HG03095 (cell line): ENCODE measurements around the gene MEGF6.
"Not testable (repeated sequence)": the region's sequence is repeated elsewhere in the genome, so short reads cannot be mapped to it uniquely, and the experiment has no call there.

Source experiments
- ATAC-seq: cut with Tn5 transposase; IDR thresholded peaks from one replicate; pipeline ENCODE4 v1.9.1; 2021; ENCODE audit warnings: moderate library complexity; ENCODE audit not compliant: unreplicated experiment

MEGF6 gene

DNA sequence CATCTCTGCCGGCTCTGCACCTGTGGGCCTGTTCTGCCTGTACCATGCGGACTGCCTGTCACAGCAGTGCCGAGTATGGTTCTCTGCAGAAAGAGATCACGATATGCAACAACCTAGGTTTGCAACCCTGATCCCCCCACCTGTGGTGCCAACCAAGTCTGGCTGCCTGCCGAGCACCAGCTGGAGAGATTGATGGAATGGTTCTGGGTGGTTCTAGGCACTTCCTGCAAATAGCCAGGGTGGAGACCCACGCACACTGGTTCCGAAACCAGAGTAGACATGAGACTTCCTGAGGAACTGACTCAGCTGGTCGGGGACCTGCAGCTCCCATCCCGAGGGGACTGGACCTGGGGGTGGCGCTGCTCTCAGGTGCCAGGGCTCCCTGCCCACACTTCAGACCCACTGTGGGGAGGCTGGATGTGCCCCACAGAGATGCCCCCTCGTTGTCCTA lies 18.9 kb upstream of the MEGF6 start:
- ATAC-seq, result no peak

DNA sequence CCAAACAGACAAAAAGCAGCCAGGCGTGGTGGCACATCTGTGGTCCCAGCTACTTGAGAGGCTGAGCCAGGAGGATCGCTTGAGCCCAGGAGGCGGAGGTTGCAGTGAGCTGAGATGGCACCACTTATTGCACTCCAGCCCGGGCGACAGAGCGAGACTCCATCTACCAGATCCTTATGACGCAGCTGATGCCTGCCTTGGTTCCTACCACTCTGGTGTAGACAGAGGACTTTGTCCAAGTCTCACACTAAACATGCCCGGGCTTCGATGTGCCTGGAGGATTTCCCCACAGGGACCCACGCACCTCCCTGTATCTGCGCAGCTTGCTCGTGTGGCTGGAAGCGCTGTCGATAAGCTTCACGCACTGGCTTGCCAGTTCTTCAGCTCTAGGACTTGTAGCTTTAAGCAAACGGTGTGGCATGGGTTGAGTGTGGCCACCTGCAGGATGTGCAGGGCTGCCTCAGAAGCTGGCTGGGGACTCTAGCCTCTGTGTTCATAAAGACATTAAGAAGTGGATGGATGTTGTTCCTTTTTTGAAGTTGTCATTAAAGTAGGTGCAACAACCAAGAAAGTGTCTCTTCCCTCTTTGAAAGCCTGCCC lies 18.4 kb upstream of the MEGF6 start:
- no peak for ATAC-seq

DNA sequence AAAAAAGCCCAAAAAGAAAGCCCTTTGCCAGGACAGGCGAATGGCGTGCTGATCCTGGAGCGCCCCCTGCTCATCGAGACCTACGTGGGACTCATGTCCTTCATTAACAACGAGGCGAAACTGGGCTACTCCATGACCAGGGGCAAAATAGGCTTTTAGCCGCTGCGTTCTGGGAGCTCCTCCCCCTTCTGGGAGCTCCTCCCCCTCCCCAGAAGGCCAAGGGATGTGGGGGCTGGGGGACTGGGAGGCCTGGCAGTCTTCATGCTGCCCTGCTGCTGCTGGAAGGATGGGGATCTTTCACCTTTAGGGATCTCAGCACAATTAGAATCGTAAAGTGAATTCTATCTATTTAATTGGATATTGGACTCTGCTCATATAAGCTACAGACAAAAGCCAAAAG lies 17.1 kb upstream of the MEGF6 start:
- ATAC-seq, result no peak

DNA sequence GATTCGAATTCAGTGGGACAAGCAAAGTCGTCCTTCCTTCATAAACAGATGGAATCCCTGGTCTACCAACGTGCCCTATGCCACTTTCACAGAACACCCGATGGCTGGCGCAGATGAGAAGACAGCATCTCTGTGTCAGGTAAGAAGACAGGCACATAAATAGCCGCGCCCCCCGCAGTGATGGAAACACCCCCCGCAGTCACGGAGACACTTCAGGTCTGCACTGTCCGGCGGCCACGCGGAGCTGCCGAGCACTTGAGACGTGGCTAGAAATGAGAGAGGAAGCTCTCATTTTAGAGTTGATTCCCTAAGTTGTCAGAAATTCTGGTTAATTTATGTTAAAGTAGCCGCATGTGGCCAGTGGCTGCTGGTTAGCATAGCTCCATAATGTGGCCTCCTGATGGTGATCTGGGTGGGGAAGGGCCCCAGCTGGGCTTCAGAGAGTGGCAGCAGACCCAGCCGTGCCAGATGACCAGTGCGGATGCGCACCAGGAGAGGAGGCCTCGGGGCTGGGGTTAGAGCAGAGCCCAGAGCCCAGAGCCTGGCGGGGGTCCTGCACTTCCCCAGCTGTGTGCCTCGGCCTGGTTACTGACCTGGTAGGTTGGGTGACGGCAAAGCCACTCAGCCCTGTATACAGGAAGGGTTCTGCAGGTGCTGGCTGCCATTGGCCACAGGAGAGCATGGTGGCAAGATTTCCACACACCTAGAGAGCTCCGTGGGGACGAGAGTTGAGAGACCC lies 16.4 kb upstream of the MEGF6 start:
- no peak for ATAC-seq

DNA sequence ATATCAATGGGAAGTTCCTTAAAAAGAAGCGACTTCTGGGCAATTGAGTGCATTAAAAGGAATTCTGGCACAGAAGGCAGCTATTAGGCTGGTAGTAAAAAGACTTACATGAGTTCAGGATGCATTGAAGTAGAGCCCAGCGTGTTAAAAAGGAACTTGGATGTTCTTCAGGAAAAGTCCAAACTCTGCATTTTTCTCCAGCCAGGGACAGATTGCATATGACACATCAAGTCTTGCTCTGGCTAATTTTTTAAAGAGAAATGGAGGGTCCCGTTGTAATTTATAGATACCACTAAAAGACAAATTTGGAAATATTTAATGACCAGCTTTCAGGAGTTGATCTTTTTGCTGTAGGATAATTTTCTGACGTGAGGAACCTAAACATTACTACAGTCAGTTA lies 14.7 kb upstream of the MEGF6 start:
- no peak for ATAC-seq

DNA sequence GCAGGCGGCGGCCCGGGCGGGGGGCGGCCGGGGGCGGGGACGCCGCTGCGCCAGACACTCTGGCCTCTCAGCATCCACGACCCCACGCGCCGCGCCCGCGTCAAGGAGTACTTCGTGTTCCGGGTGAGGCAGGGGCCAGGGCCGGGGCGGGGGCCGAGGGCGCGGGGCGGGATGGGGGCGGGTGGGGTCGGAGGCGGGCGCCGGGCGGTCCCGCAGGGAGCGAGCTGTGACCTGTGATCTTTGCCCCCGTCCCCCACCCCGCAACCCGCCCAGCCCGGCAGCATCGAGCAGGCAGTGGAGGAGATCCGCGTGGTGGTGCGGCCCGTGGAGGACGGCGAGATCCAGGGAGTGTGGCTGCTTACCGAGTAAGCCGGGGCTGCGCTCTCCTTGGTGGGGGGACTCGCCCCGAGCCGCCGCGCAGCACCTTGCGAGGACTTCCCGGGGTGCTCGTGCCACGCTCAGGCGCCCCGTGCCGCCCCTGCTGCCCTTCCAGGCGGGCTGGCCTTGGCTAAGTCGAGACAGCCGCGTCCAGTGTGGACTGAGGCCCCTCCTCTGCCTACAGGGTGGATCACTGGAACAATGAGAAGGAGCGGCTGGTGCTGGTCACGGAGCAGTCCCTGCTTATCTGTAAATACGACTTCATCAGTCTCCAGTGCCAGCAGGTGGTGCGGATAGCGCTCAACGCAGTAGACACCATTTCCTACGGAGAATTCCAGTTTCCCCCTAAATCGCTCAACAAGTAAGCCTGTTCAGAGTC lies 14.0 kb upstream of the MEGF6 start:
- ATAC-seq, result no peak

DNA sequence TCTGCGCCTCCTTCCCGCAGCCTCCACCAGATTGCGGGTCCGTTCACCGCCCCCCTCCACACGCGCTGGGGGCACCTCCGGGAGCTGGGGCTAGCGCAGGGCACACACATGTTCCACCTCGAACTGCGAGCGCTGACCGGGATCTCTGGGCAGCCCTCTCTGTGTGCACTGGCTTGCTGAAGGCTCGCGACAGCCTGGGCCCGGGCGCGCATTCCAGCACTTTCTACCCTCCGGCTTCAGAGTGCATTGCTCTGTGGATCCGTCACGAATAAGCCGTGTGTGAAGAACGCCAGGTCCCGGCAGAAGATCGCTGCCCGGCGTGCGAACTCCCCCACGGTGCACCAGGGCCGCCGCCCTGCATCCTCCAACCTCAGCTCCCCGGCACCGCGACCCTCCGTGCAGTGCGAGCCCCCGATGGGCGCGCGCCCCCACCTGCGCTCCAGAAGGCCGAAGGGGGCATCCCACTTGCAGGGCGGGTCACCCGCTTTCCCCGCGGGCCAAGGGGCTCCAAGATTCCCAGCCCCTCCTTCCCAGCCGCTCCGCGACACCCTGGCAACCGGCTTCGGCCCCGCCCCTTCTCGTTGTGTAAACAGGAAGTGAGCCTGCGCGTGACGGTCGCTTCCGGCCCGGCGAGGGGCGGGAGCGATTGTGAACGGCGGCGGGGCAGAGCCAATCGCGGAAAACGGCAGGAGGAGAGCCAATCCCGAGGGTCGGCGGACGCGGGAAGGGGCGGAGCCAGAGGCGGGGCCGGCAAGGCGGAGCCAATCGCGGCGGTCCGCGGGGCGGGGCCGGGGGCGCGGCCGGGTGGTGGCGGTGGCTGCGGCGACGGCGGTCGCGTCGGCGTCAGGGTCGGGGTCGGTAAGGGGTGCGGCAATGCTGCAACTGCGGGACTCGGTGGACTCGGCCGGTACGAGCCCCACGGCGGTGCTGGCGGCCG lies 13.2 kb upstream of the MEGF6 start, which contains the start of gene TPRG1L:
Gene TPRG1L, plus strand, starts transcription at position 816 of the 937 bp plus-strand sequence. Its CDS starts 58 bp downstream, at position 874.
- peak; percentile 91 for ATAC-seq

DNA sequence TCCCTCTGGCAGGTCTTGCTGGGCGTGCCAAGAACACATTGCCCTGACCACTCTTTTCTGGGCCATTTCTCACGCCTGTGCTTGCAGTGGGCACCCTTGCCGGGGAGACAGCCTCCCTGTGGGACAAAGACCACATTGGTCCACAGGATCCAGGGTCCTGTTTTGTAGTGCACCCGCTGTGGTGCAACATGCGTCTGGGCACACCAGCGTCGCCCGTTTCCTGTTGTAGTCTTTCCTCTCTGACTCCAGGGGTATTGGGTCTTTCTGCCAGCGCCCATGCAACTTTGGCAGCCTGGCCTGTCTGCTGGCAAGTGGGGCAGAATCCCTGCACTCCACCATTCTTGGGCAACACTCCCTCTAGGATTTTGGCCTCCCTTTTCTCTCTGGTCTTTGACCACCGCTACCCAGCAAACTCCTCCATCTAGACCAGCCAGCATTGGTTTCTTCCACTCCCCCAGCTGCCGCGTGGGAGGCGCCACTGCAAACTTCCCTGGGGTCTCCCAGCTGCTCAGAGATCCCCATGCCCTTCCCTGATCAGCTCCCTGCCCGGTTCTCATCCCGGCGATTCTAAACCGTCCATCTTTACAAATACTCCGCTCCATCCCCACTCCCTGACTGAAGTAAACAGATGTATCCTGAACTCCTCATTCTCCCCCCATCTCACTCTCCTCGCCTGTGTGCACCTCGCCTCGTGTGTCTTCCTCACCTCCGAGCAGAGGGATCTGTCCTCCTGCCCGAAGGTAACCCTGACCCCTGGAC lies 12.3 kb upstream of the MEGF6 start:
- ATAC-seq, result no peak

DNA sequence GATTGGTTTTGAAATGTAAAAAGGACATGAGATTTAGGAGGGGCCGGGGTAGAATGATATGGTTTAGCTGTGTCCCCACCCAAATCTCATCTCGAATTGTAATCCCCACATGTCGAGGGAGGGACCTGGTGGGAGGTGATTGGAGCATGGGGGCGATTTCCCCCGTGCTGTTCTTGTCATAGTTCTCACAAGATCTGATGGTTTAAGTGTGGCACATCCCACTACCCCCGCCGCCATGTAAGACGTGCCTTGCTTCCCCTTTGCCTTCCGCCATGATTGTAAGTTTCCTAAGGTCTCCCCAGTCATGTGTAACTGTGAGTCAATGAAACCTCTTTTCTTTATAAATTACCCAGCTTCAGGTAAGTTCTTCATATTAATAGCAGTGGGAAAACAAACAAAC lies 10.8 kb upstream of the MEGF6 start:
- not testable (repeated sequence) for ATAC-seq

DNA sequence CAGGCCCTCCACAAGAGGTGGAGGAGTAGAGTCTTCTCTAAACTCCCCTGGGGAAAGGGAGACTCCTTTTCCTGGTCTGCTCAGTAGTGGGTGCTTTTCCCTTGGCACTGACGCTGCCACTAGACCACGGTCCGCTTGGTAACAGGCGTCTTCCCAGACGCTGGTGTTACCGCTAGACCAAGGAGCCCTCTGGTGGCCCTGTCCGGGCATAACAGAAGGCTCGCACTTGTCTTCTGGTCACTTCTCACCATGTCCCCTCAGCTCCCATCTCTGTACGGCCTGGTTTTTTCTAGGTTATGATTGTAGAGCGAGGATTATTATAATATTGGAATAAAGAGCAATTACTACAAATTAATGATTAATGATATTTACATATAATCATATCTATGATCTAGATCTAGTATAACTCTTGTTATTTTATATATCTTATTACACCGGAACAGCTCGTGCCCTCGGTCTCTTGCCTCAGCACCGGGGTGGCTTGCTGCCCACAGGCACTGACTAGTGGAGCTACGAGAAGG lies 9.9 kb upstream of the MEGF6 start:
- not testable (repeated sequence) for ATAC-seq

DNA sequence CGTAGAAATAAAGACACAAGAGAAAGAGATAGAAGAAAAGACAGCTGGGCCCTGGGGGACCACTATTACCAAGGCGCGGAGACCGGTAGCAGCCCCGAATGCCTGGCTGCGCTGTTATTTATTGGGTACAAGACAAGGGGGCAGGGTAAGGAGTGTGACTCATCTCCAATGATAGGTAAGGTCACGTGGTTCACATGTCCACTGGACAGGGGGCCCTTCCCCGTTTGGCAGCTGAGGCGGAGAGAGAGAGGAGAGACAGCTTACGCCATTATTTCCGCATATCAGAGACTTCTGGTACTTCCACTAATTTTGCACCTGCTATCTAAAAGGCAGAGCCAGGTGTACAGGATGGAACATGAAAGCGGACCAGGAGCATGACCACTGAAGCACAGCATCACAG lies 9.4 kb upstream of the MEGF6 start:
- ATAC-seq, result no peak

DNA sequence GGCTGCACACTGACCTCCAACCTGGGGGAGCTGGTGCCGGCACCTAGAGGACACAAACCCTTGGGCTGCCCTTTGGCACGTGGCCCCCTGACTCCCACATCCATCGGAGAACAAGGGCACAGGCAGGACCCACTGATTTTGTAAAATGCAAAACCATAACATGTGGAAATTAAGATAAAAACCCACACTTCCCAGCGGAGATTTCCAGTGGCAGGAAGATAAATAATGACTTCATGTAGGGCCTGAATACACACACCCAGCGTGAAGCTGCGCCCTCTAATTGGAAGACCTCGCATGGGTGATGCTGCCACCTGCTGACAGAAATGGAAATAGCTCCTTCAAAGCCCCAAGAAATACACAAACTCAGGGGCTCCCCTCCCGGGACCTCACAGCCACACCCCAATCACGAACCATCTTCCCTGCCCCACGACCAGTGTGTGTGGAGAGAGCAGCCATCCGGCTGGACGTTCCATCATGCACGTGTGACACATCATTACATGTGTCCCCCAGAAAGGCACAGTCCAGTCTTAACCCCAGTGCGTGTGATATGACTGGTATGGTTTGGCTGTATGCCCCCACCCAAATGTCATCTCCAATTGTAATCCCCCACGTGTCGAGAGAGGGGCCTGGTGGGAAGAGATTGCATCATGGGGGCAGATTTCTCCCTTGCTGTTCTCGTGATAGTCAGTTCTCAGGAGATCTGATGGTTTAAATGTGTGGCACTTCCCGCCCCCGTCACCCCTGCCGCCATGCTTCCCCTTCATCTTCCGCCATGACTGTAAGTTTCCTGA lies 7.8 kb upstream of the MEGF6 start:
- ATAC-seq, result no peak

DNA sequence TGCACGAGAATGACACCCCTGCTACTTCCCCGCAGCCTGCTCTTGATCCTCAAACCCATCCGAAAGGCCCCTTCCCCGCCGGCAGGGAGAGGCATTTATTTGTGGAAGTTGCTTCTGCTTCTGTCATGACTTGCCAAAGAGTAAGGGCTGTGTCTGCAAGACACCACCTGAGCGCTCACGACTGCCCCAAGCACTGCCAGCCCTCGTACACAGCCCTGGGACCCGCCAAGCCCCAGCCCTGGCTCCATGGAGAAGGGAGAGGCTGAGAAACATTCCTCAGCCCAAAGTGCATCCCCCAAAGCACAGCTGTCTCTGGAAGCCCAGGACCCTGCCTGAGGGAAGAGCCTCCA lies 7.2 kb upstream of the MEGF6 start:
- no peak for ATAC-seq

DNA sequence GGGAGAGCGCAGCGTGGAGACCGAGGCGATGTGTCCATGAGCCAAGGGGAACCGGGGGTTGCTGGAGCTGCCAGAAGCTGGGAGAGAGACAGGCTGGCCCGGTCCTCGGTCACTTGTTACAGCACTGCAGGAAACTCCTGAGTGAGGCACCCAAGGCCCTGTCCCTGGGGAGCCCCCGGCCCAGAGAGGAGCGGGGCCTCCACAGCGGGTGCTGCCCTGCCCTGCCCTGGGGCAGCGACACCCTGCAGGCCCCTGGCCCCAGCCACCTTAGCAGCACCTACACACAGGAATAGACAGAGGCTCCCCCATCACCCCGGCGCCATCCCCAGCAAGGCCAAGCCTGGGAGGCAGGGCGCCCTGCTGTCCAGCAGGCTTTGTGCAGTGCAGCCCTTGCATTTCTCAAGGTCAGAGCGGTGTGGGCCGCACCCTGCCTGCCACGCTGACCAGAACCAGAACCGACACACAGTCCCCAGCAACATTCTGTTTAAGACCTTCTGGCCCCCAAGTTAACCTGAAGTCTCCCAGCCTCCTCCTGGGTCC lies 6.6 kb upstream of the MEGF6 start:
- no peak for ATAC-seq

DNA sequence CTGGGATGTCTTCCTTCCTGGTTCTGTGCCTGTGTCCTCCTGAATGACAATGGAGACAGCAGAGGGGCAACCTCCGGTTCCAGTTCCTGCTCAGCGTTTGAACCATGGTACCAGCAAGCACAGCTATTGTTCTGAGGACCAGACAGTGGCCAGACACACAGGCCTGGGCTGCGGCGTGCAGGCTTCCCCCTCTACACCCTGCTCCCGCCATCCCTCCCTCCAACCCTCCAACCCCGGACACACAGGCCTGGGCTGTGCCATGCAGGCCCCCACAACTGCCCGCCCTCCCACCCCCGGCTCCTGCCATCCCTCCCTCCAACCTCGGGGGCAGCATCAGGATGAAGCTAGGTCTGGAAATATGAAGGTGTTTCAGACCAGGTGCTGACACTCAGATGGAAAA lies 5.6 kb upstream of the MEGF6 start:
- no peak for ATAC-seq

DNA sequence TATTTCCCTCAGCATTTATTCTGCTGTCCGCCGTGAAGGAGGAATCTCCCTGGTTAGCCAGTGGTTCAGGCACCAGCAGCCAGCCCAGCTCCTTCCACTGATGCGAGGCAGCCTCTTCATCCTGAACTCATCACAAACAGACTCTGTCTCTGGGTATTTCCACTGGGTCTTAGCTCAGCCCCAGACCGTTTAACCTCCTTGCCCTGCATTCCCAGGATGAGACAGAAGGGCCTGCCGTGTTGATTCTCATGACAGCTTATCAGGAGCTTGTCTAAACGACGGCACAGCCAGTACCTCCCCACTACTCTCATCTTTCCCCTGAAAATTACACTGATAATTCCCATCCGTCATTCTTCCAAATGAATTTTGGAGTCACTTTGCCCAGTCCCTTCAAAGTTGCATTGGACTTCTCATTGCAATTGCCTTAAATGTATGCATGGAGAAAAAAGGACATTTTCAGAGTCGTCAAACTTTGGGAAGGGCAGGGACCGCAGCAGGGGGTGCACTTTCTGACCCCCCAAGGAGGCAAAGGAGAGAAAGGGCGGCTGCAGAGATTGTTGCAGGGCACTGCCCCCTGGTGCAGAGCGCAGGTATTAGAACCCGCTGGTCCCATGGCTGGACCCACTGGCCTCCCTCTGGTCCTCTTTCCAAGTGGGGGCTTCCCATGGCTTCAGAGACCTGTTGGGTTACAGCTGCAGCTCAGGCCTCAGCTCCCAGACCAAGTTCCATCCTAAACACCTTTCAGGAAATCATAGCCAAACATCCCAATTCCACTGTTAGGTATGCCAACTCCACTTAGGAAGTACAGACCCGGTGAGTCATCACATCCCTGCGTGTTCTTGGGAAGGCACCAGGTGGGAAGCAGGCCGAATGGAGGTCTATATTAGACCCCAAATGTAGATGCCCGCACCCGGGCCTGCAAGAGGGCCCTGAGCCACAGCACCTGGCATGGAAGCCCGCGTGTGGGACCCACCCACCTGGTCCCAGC lies 3.7 kb upstream of the MEGF6 start:
- no peak for ATAC-seq

DNA sequence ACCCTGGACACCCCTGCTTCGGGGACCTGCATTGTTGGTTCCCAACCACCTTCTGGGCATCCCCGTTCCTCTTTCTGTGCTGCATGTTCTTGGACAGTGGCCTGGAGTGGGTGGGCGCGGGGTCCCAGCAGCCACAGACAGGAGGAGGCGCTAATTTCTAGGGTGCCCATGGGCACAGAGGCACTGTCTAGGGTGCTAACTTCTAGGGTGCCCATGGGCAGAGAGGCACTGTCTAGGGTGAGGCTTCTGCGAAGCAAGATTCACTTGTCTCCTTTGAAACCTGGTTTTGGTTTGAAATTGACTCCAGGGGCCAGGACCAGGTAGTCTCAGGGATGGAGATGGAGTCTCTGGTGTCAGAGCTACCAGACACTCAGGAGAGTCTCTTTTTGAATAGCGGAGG lies 815 bp upstream of the MEGF6 start:
- no peak for ATAC-seq
